Mesendoderm (in vitro differentiated cells): ENCODE data around the gene POU3F3.

Experiments used
- DNase-seq: peaks from one replicate; pipeline ENCODE4 v3.0.0; 2013
- H2AK5ac ChIP-seq: 2 replicates; pipeline ENCODE4 v1.6.1; 2013; ENCODE audit warnings: low read length, inconsistent platforms
- H2BK120ac ChIP-seq: 2 replicates; pipeline ENCODE4 v1.6.1; 2013; ENCODE audit warnings: low read depth, mild to moderate bottlenecking, low read length, moderate library complexity, mixed read lengths
- H2BK15ac ChIP-seq: replicated peaks from 2 replicates; pipeline ENCODE4 v1.6.1; 2013; ENCODE audit warnings: low read depth, mild to moderate bottlenecking, moderate library complexity
- H2BK5ac ChIP-seq: 2 replicates; pipeline ENCODE4 v1.6.1; 2013; ENCODE audit warnings: low read length, inconsistent platforms
- H3K18ac ChIP-seq: 2 replicates; pipeline ENCODE4 v1.6.1; 2013; ENCODE audit warnings: mild to moderate bottlenecking, low read length, mixed read lengths
- H3K23ac ChIP-seq: one replicate; pipeline ENCODE4 v1.6.1; 2013; ENCODE audit warnings: low read length
- H3K27ac ChIP-seq: 2 replicates; pipeline ENCODE4 v1.5.1; 2013; ENCODE audit warnings: low read depth, mild to moderate bottlenecking, inconsistent platforms, low read length, moderate library complexity
- H3K27me3 ChIP-seq: 2 replicates; pipeline ENCODE4 v1.6.1; 2013; ENCODE audit warnings: low read length, control low read depth, mild to moderate bottlenecking, inconsistent platforms; ENCODE audit not compliant: insufficient read depth, poor library complexity
- H3K36me3 ChIP-seq: 2 replicates; pipeline ENCODE4 v1.6.1; 2013; ENCODE audit warnings: low read length, inconsistent platforms; ENCODE audit not compliant: control insufficient read depth, insufficient read depth
- H3K4ac ChIP-seq: one replicate; pipeline ENCODE4 v1.6.1; 2013; ENCODE audit warnings: low read depth, mild to moderate bottlenecking, low read length, moderate library complexity
- H3K4me1 ChIP-seq: 2 replicates; pipeline ENCODE4 v1.6.1; 2013; ENCODE audit warnings: low read depth, low read length, inconsistent platforms; ENCODE audit not compliant: control insufficient read depth
- H3K4me2 ChIP-seq: 2 replicates; pipeline ENCODE4 v1.6.1; 2013; ENCODE audit warnings: low read length
- H3K4me3 ChIP-seq: 2 replicates; pipeline ENCODE4 v1.5.1; 2013; ENCODE audit warnings: mild to moderate bottlenecking, low read length
- H3K56ac ChIP-seq: one replicate; pipeline ENCODE4 v1.6.1; 2013; ENCODE audit warnings: low read length
- H3K79me1 ChIP-seq: 2 replicates; pipeline ENCODE4 v1.6.1; 2013; ENCODE audit warnings: low read length, inconsistent platforms
- H3K79me2 ChIP-seq: 2 replicates; pipeline ENCODE4 v1.6.1; 2013; ENCODE audit warnings: mild to moderate bottlenecking, low read length; ENCODE audit not compliant: control insufficient read depth, insufficient read depth
- H3K9ac ChIP-seq: 2 replicates; pipeline ENCODE4 v1.6.1; 2013; ENCODE audit warnings: low read length, inconsistent platforms
- H4K5ac ChIP-seq: one replicate; pipeline ENCODE4 v1.6.1; 2013; ENCODE audit warnings: low read length
- H4K8ac ChIP-seq: one replicate; pipeline ENCODE4 v1.6.1; 2013; ENCODE audit warnings: low read depth, mild to moderate bottlenecking, control low read depth, low read length, moderate library complexity
- WGBS: extraction: QIAGEN DNeasy Blood & Tissue Kit; methylation state at CpG from one replicate; pipeline ENCODE4 v1.1.7; 2013; ENCODE audit warnings: low lambda C conversion rate, missing lambda C conversion rate; ENCODE audit not compliant: insufficient coverage; ENCODE audit errors: extremely low coverage; 5-methylcytosine and 5-hydroxymethylcytosine counted together

Gene POU3F3

GRCh38 chr2:104820126-104820525 is 33.8 kb upstream of the POU3F3 start:
- H2AK5ac ChIP-seq, result no peak overlapping the region
- no peaks in the 10 kb centered on the region for H3K4me1 ChIP-seq
- no peak overlapping the region for H3K56ac ChIP-seq
- WGBS, result no CpG with 5 or more reads among the region's 3 CpGs
- H2BK120ac ChIP-seq, result no peak overlapping the region
- H3K36me3 ChIP-seq, result no peaks in the 10 kb centered on the region
- no peak overlapping the region for H3K4me3 ChIP-seq
- H3K4me2 ChIP-seq, result no peak overlapping the region
- H3K4ac ChIP-seq, result no peak overlapping the region
- H4K5ac ChIP-seq, result no peak overlapping the region
- no peak for DNase-seq
- no peak overlapping the region for H3K27ac ChIP-seq
- no peak overlapping the region for H3K23ac ChIP-seq
- H2BK5ac ChIP-seq, result no peak overlapping the region
- no peak overlapping the region for H3K18ac ChIP-seq
- H3K27me3 ChIP-seq, result no peaks in the 10 kb centered on the region
- no peak overlapping the region for H3K9ac ChIP-seq
- H3K79me1 ChIP-seq, result no peaks in the 10 kb centered on the region
- H2BK15ac ChIP-seq, result no peak overlapping the region
- no peaks in the 10 kb centered on the region for H3K79me2 ChIP-seq
- no peak overlapping the region for H4K8ac ChIP-seq

GRCh38 chr2:104825124-104825865 is 28.6 kb upstream of the POU3F3 start:
- Histone ChIP-seq H3K18ac (no peak overlapping the region), H3K36me3 (no peaks in the 10 kb centered on the region), H2BK120ac (no peak overlapping the region), H2AK5ac (no peak overlapping the region), H3K79me1 (no peaks in the 10 kb centered on the region), H2BK15ac (no peak overlapping the region), H3K9ac (no peak overlapping the region), H3K4me2 (no peak overlapping the region), H2BK5ac (no peak overlapping the region), H3K23ac (no peak overlapping the region), H3K56ac (no peak overlapping the region), H3K4ac (no peak overlapping the region), H4K5ac (no peak overlapping the region), H3K27me3 (no peaks in the 10 kb centered on the region), H3K4me3 (no peak overlapping the region), H3K4me1 (no peaks in the 10 kb centered on the region), H4K8ac (no peak overlapping the region), H3K79me2 (no peaks in the 10 kb centered on the region), H3K27ac (no peak overlapping the region)
- no peak for DNase-seq
- WGBS, result no CpG with 5 or more reads among the region's 3 CpGs

- no peak overlapping the region for H3K4me3 ChIP-seq
- no peaks in the 10 kb centered on the region for H3K36me3 ChIP-seq
- no peaks in the 10 kb centered on the region for H3K79me1 ChIP-seq
- no peak overlapping the region for H3K4ac ChIP-seq
- H3K9ac ChIP-seq, result no peak overlapping the region
- H3K27me3 ChIP-seq, result no peaks in the 10 kb centered on the region
- H2BK15ac ChIP-seq, result no peak overlapping the region
- no peak overlapping the region for H3K27ac ChIP-seq
- H3K56ac ChIP-seq, result no peak overlapping the region
- H3K4me1 ChIP-seq, result no peaks in the 10 kb centered on the region
- H3K18ac ChIP-seq, result no peak overlapping the region
- WGBS, result no CpG with 5 or more reads among the region's 2 CpGs
- no peak overlapping the region for H3K4me2 ChIP-seq
- DNase-seq, result no peak
- no peak overlapping the region for H2AK5ac ChIP-seq
- H2BK5ac ChIP-seq, result no peak overlapping the region
- no peak overlapping the region for H2BK120ac ChIP-seq
- H4K5ac ChIP-seq, result no peak overlapping the region
- H3K79me2 ChIP-seq, result no peaks in the 10 kb centered on the region
- H4K8ac ChIP-seq, result no peak overlapping the region
- no peak overlapping the region for H3K23ac ChIP-seq
These were observed 27.9 kb upstream of the POU3F3 start for GRCh38 chr2:104826016-104826415.

- Histone ChIP-seq H3K4me2 (no peak overlapping the region), H3K79me2 (no peaks in the 10 kb centered on the region), H3K9ac (no peak overlapping the region), H3K79me1 (no peaks in the 10 kb centered on the region), H3K27ac (no peak overlapping the region), H2BK5ac (no peak overlapping the region), H3K18ac (no peak overlapping the region), H3K36me3 (no peaks in the 10 kb centered on the region), H3K4ac (no peak overlapping the region), H2BK15ac (no peak overlapping the region), H3K23ac (no peak overlapping the region), H3K4me3 (no peak overlapping the region), H2AK5ac (no peak overlapping the region), H3K27me3 (no peaks in the 10 kb centered on the region), H4K8ac (no peak overlapping the region), H2BK120ac (no peak overlapping the region), H4K5ac (no peak overlapping the region), H3K4me1 (no peaks in the 10 kb centered on the region), H3K56ac (no peak overlapping the region)
- peak; percentile 54 for DNase-seq
- WGBS, result no CpG with 5 or more reads among the region's 1 CpG
These were observed 22.2 kb upstream of the POU3F3 start for GRCh38 chr2:104831742-104832141.

GRCh38 chr2:104834431-104835153 is 19.3 kb upstream of the POU3F3 start:
- H3K4me2 ChIP-seq, result no peak overlapping the region
- no peaks in the 10 kb centered on the region for H3K27me3 ChIP-seq
- no peaks in the 10 kb centered on the region for H3K79me1 ChIP-seq
- no peak overlapping the region for H4K5ac ChIP-seq
- no peak overlapping the region for H4K8ac ChIP-seq
- H3K4me1 ChIP-seq, result no peaks in the 10 kb centered on the region
- H3K9ac ChIP-seq, result no peak overlapping the region
- no peak overlapping the region for H3K4ac ChIP-seq
- no peak overlapping the region for H3K56ac ChIP-seq
- H2AK5ac ChIP-seq, result no peak overlapping the region
- no peak overlapping the region for H2BK5ac ChIP-seq
- H2BK15ac ChIP-seq, result no peak overlapping the region
- H3K36me3 ChIP-seq, result no peaks in the 10 kb centered on the region
- no peaks in the 10 kb centered on the region for H3K79me2 ChIP-seq
- no peak overlapping the region for H3K27ac ChIP-seq
- no peak overlapping the region for H3K23ac ChIP-seq
- H3K4me3 ChIP-seq, result no peak overlapping the region
- no peak overlapping the region for H3K18ac ChIP-seq
- WGBS, result no CpG with 5 or more reads among the region's 17 CpGs
- no peak overlapping the region for H2BK120ac ChIP-seq
- no peak for DNase-seq
